Measurements from ENCODE around the gene PPP2R5B. TPM values are rescaled to one million over a fixed set of nuclear protein-coding genes. Genes with fewer than 3 reads are reported as not detected.

The PPP2R5B gene
- polyA plus RNA-seq, 3 donors from 2014 or later = 7.8 to 14.6 (median 14.0) TPM

DNA sequence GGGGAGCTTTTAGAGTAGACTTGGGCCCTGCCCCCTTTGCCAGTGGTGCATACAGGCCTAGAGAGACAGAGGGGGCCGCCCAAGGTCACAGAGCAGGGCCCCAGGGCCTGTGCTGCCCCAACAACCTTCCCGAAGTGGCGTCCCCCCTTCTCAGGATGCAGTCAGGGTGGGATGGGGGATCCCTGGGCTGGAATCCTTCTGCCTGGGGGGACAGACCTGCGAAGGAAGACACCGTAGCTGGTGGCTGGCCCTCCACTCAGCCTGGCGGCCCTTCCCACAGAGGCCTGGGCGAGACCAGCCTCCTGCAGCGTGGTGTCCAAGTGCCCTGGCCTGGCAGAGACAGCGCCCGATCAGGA lies 31.7 kb upstream of the PPP2R5B start:
- Mint-ChIP-seq H3K4me1 (peaks cover 6 to 7% of the 10 kb centered on the region in 2 donors), H3K27ac (no peak overlapping the region), H3K9me3 (peaks cover 0 to 1% (median 0%) of the 10 kb centered on the region in 6 donors), H3K36me3 (no peaks in the 10 kb centered on the region), H3K4me3 (no peak overlapping the region), H3K27me3 (ENCODE audit: low read depth in 3 of 3) (peaks cover 2 to 10% (median 6%) of the 10 kb centered on the region in 3 donors)
- no peak for DNase-seq

DNA sequence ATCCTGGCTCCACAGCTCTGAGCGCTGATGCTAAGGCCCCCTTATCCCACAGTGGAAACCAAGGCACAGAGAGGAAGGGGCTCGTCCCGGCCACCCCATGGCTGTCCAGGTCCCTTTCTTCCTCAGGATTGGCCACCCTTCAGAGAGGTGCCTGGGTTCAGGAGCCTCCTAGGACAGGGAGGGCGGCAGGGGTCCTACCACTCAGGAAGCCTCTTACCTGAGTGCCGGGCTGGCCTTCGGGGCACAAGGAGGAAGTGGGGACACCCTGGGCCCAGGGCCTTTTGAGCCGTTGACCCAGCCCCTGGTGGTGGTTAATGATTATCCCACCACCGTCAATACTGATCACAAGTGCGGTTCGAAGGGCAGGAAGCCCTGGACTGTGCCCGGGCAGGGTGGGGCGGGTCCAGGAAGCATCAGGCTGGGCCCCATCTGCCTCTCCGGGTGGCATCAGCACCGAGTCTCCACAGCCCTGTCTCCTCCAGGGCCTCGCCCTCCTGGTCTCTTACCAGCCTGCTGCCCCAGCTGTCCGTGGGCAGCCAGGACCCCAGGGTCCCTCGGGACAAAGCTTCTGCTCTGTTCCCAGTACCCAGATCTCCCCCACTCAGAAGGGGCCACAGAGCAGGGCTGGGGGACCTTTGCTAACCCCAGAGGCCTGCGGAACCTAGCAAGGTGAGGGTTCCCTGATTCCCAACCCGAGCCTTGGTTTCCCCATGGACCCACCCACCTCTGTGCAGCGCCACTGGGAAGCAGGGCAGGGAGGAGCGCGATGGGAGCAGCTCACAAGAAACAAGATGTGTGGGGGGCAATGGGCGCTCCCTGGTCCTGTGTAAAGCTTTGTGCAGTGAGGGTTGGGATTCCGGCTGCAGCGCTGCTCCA lies 31.1 kb upstream of the PPP2R5B start:
- H3K4me1 Mint-ChIP-seq = peaks cover 0 to 2% of the 10 kb centered on the region in 2 donors
- H3K36me3 Mint-ChIP-seq = no peaks in the 10 kb centered on the region
- peaks cover 0 to 1% (median 0%) of the 10 kb centered on the region in 6 donors for H3K9me3 Mint-ChIP-seq
- DNase-seq = no peak
- H3K4me3 Mint-ChIP-seq = no peak overlapping the region
- no peak overlapping the region for H3K27ac Mint-ChIP-seq
- H3K27me3 Mint-ChIP-seq (ENCODE audit: low read depth in 3 of 3) = peaks cover 3 to 9% (median 4%) of the 10 kb centered on the region in 3 donors

DNA sequence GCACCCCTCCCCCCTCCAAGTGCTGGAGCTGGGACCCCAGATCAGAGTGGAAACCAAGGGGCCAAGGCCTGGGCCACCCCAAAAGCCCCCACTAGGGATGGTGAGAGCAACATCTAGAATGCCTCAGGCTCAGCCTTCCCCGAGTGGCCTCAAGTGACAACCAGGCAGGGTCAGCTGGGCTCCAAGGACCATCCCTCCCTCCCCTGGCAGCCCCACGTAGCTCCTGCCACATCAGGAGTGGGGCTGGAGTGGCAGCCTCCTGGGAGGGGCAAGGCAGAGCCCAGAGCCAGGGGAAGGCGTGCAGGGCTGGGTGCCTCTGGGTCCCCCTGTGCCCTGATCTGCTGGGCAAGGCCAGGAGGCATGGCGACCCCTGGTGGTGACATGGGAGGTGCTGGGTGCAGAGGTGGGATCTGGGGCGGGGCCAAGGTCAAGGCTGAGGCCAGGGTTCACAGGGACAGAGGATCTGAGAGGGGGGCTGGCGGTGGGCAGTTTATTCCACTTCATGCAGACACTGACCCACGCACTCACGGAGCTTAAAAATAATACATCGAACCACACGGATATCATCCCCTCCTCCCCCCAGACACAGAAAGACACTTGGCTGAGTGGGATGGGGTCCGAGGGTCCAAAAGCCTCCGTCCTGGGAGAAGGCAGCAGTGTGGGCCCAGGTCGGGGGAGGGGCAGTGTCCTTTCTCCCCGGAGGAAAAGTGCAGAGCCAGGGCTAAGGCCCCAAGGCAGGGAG lies 30.2 kb upstream of the PPP2R5B start:
- Mint-ChIP-seq H3K4me1 (peaks cover 0 to 2% of the 10 kb centered on the region in 2 donors), H3K27ac (peak overlapping the region in 2 of 6 donors; percentile 6 to 22), H3K36me3 (no peaks in the 10 kb centered on the region), H3K4me3 (no peak overlapping the region), H3K27me3 (ENCODE audit: low read depth in 3 of 3) (peaks cover 3 to 11% (median 8%) of the 10 kb centered on the region in 3 donors), H3K9me3 (peaks cover 0 to 1% (median 0%) of the 10 kb centered on the region in 6 donors)
- DNase-seq = peak; percentile 85 to 89 (median 86)

DNA sequence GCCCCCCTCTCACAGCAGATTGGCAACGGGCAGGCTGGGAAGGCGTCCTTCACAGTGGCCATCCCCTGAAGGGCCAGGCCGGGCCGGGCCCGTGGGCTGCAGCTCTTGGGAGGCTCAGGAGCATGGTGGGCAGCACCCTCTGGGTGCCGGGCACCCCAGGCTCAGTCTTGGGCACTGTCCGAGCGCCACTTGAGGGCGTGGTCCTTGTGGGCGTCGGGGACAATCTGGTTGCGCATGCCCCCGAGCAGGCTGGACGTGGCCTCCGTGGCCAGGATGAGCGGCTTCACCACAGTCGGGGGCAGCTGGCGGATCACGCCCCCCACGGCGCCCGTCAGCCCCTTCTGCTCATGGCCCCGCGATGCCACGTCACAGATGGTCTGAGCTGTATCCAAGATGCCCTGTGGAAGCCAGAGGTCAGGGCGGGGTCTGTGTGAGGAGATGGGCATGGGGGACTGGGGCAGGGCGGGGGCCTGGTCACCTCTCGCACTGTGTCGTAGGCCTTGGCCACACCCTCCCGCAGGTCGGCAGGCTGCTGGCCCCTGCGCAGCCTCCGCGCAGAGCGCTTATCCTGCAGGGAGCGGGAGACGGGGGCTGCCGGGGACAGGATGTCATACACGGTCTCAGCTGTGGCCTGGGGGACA lies 29.6 kb upstream of the PPP2R5B start:
- H3K4me3 Mint-ChIP-seq = no peak overlapping the region
- no peaks in the 10 kb centered on the region for H3K36me3 Mint-ChIP-seq
- no peak overlapping the region for H3K27ac Mint-ChIP-seq
- peaks cover 0 to 1% (median 0%) of the 10 kb centered on the region in 6 donors for H3K9me3 Mint-ChIP-seq
- peaks cover 8 to 13% (median 11%) of the 10 kb centered on the region in 3 donors for H3K27me3 Mint-ChIP-seq (ENCODE audit: low read depth in 3 of 3)
- DNase-seq = no peak
- peaks cover 0 to 2% of the 10 kb centered on the region in 2 donors for H3K4me1 Mint-ChIP-seq

DNA sequence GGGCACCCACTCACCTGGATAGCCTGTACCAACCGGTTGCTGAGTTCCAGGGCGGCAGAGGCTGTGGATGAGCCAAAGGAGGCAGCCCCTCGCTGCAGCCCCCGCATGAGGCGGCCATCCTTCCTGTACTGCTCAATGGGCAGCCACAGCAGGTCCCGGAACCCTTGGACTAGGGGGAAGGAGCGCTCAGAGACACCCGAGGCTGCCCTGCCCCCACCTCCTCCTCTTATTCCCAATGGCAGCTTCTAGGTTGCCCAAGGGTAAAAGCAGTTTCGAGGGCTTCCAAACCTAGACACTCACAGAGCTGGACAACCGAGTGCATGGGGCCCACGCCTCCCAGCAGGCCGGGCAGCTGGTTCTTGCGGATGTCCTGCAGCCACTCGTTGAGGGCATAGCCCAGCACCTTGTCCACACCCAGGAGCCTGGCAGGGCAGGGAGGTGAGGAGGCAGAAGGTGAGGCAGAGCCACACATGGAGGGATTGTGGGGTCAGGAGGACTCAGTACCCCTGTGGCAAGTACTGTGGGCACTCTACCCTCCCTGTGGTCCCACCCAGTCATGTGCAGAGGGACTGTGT lies 28.0 kb upstream of the PPP2R5B start:
- no peak for DNase-seq
- Mint-ChIP-seq H3K36me3 (peaks cover 0 to 7% (median 3%) of the 10 kb centered on the region in 3 donors), H3K27me3 (ENCODE audit: low read depth in 3 of 3) (peaks cover 11 to 14% (median 12%) of the 10 kb centered on the region in 3 donors), H3K4me3 (no peak overlapping the region), H3K9me3 (peaks cover 0 to 1% (median 0%) of the 10 kb centered on the region in 6 donors), H3K4me1 (peaks cover 0 to 2% of the 10 kb centered on the region in 2 donors), H3K27ac (no peak overlapping the region)

DNA sequence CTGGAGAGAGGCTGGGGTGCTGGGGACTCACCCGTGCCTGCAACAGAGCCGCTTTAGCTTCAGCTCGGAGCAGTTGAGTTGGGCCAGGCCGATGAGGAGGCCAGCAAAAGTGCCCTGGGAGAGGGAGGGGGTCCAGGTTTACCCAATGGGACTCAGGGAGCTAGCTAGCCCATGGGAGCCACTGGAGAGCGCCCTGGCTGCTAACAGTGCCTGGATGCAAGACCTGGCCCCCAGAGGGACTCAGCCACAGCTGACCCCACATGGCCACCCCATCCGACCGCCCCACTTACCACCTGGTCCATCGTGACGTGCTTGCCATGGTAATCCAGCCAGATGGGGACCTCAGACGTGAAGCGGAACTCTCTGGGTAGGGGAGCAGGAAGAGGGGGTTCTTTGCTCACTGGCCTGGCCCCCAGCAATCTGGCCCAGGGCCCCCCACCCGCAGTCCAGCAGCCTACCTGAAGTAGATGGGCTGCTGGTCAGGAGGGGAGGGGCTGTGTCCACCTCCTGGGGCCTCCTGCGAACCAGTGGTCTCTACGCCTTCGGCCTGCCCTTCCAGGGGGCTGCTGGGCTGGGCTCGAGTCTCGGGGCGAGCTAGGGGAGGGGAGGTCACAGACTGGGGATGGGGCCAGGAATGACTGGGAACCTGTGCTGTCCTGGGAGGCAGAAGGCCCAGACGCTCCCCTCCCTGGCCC lies 27.0 kb upstream of the PPP2R5B start:
- peaks cover 0 to 2% of the 10 kb centered on the region in 2 donors for H3K4me1 Mint-ChIP-seq
- DNase-seq = no peak
- H3K4me3 Mint-ChIP-seq = no peak overlapping the region
- H3K36me3 Mint-ChIP-seq = peaks cover 0 to 10% (median 4%) of the 10 kb centered on the region in 3 donors
- H3K9me3 Mint-ChIP-seq = peaks cover 0 to 3% (median 0%) of the 10 kb centered on the region in 6 donors
- peak overlapping the region in 1 of 6 donors; percentile 69 for H3K27ac Mint-ChIP-seq
- H3K27me3 Mint-ChIP-seq (ENCODE audit: low read depth in 3 of 3) = peaks cover 13 to 16% (median 15%) of the 10 kb centered on the region in 3 donors

DNA sequence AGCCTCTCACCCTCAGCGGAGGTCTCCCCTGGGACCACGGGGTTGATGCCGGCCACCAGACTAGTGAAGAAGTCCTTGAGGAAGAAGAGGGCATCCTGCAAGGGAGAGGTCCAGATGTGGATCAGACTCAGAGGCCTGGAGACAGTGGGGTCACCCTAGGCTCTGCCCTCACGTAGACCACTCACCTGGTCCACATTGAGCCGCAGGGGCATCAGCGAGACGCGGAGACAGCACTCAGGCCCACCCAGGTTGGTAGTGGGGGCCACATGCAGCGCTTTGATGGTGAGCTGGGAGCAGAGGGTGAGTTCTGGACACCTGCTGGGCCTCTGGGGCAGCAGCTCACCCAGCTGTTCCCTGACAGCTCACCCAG lies 26.4 kb upstream of the PPP2R5B start:
- peaks cover 0 to 10% (median 4%) of the 10 kb centered on the region in 3 donors for H3K36me3 Mint-ChIP-seq
- no peak for DNase-seq
- H3K27ac Mint-ChIP-seq = no peak overlapping the region
- H3K9me3 Mint-ChIP-seq = peaks cover 0 to 3% (median 0%) of the 10 kb centered on the region in 6 donors
- peaks cover 13 to 16% (median 15%) of the 10 kb centered on the region in 3 donors for H3K27me3 Mint-ChIP-seq (ENCODE audit: low read depth in 3 of 3)
- H3K4me1 Mint-ChIP-seq = peaks cover 0 to 2% of the 10 kb centered on the region in 2 donors
- no peak overlapping the region for H3K4me3 Mint-ChIP-seq

DNA sequence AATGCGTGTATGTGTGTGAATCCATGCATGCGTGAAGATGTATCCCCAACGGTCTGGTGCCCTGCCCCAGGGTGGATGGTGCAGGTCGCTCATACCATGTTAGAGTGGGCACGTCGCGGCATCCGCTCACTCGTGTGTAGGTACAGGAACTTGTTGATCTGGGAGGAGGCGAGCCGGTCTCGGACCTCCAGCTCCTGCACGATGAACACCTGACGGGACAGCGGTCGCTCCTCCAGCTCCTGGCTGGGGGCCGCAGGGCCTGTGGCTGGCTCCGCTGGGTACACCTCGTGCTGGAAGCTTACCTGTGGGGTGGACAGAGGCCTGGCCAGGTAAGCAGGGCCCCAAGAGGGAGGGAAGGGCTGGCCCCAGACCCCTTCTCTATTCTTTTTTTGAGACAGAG lies 25.9 kb upstream of the PPP2R5B start:
- peaks cover 0 to 2% of the 10 kb centered on the region in 2 donors for H3K4me1 Mint-ChIP-seq
- H3K4me3 Mint-ChIP-seq = no peak overlapping the region
- H3K9me3 Mint-ChIP-seq = peaks cover 0 to 3% (median 0%) of the 10 kb centered on the region in 6 donors
- DNase-seq = no peak
- peaks cover 13 to 16% (median 15%) of the 10 kb centered on the region in 3 donors for H3K27me3 Mint-ChIP-seq (ENCODE audit: low read depth in 3 of 3)
- no peak overlapping the region for H3K27ac Mint-ChIP-seq
- peaks cover 0 to 10% (median 4%) of the 10 kb centered on the region in 3 donors for H3K36me3 Mint-ChIP-seq

DNA sequence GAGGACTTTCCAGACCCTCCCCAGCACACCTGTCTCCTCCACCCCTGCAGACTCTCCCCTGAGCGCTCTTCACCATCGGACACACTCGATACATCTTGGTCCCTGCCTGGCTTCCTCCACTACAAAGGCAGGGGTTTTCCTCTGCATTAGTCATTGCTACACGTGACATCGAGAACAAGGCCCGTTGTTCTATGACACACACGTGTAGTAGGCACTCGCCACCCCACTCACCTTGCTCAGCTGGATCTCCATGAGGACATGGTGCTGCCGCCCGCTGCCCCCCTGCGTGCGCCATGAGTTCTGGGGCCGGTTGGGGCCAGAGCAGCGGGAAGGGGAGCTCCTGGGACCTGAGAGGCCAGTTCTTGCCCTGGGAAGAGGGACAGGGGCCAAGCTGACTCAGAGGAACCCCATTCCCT lies 24.2 kb upstream of the PPP2R5B start:
- no peak for DNase-seq
- no peaks in the 10 kb centered on the region for H3K4me1 Mint-ChIP-seq
- H3K4me3 Mint-ChIP-seq = no peak overlapping the region
- peaks cover 13 to 16% (median 15%) of the 10 kb centered on the region in 3 donors for H3K27me3 Mint-ChIP-seq (ENCODE audit: low read depth in 3 of 3)
- H3K27ac Mint-ChIP-seq = peak overlapping the region in 1 of 6 donors; percentile 74
- peaks cover 4 to 13% (median 5%) of the 10 kb centered on the region in 3 donors for H3K36me3 Mint-ChIP-seq
- peaks cover 0 to 2% (median 0%) of the 10 kb centered on the region in 6 donors for H3K9me3 Mint-ChIP-seq

DNA sequence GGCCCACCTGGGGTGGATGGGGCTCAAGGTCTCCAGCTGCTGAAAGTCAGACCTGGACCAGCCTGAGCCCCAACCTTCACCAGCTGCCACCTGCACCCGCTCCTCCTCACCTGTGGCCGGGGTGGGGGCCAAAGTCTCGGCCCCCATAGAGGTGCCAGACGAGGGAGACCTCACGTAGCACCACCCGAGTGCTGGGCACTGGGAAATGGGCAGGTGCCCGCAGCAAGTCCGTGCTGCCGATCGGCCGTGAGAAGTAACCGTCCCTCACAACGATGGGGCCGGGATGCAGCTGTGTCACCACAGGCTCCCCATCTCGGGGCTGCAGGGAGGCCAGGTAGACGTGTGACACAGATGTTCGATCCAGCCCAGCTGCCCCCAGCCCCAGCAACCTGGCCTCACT lies 23.7 kb upstream of the PPP2R5B start:
- Mint-ChIP-seq H3K4me1 (no peaks in the 10 kb centered on the region), H3K27me3 (ENCODE audit: low read depth in 3 of 3) (peaks cover 12 to 16% (median 13%) of the 10 kb centered on the region in 3 donors), H3K36me3 (peaks cover 4 to 15% (median 6%) of the 10 kb centered on the region in 3 donors), H3K9me3 (peaks cover 0 to 2% (median 0%) of the 10 kb centered on the region in 6 donors), H3K27ac (no peak overlapping the region), H3K4me3 (no peak overlapping the region)
- DNase-seq = no peak

DNA sequence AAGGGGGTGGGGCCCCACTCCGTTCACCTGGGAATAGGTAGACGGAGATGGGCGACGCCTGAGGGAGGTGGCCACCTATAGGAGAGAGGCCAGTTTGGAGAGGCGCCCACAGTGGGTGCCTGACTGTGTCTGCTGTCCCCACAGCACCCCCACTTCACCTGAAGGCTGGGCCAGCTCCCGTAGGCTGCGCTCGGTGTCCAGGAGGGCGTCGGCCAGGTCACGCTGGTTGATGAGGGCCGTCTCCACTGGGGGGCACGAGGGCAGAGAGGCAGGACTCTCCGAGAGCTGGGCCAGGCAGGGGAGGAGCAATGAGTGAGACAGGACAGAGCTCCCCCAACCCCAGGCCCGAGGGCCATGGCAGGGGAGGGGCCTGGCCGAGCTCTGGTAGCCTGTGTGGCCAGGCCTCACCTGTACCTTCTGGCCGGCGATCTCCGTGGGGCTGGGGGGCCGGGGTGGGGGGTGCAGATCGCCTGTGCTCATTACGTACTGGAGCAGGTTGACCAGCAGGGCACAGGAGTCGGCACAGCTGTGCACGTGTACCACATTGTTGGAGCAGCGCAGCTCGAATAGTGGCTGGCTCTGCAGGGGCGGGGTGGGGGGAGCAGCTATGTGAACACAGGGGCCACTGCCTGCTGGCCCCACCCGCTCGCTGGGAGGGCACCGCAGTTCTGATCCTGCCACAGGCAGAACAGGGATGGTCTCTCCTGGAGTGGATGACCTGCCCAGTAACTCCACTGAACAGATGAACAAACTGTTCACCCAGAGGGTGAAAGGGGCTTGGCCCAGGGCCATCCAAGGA lies 22.2 kb upstream of the PPP2R5B start:
- no peak overlapping the region for H3K27ac Mint-ChIP-seq
- no peak for DNase-seq
- H3K4me3 Mint-ChIP-seq = no peak overlapping the region
- peaks cover 0 to 2% (median 0%) of the 10 kb centered on the region in 6 donors for H3K9me3 Mint-ChIP-seq
- H3K4me1 Mint-ChIP-seq = no peaks in the 10 kb centered on the region
- peaks cover 4 to 15% (median 6%) of the 10 kb centered on the region in 3 donors for H3K36me3 Mint-ChIP-seq
- H3K27me3 Mint-ChIP-seq (ENCODE audit: low read depth in 3 of 3) = peaks cover 11 to 14% (median 13%) of the 10 kb centered on the region in 3 donors

DNA sequence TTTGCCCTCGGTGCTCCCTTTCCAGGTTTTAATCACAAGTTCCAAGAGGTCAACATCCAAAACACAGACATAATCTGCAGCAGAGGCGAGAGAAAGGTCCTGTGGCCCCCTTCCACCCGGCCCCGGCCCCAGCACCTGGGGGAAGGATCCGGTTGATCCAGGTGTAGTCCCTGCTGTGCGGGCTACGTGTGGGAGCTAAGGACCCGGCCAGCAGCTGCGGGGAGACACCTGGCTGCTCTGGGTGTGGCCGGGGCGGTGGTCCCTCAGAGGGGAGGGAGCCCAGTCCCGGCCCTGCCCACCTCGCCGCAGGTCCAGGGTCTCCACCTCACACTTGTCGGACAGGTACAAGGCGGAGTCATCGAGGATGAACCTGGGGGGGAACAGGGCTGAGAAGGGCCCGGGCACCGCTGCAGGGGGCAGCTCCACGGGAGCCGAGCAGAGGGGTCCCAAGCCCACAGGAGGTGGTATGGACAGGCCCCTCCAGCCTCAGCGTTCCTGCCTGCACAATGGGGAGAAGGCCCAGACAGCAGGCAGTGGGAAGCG lies 21.1 kb upstream of the PPP2R5B start:
- Mint-ChIP-seq H3K36me3 (peaks cover 8 to 22% (median 10%) of the 10 kb centered on the region in 3 donors), H3K4me3 (no peak overlapping the region), H3K9me3 (peaks cover 0 to 2% (median 0%) of the 10 kb centered on the region in 6 donors), H3K27ac (no peak overlapping the region), H3K27me3 (ENCODE audit: low read depth in 3 of 3) (peaks cover 10 to 12% (median 12%) of the 10 kb centered on the region in 3 donors), H3K4me1 (peaks cover 0 to 1% of the 10 kb centered on the region in 2 donors)
- DNase-seq = no peak

All from immature natural killer cell (primary cell).